OCI-LY1 (cell line): ENCODE measurements around the gene ZDHHC14.

ENCODE experiments used
- H2AFZ ChIP-seq: fragments of 200-600 bp; sonication (generic), shearing (Covaris generic); 2 replicates; pipeline ENCODE4 v1.6.0; 2014; ENCODE audit warnings: antibody characterized with exemption, mild to moderate bottlenecking, low read length
- H3F3A ChIP-seq: fragments of 200-600 bp; sonication (generic), shearing (Covaris generic); 2 replicates; pipeline ENCODE4 v1.6.0; 2014; ENCODE audit warnings: mild to moderate bottlenecking, antibody characterized with exemption, low read length, moderate library complexity; ENCODE audit not compliant: insufficient read depth
- H3K27ac ChIP-seq: fragments of 200-600 bp; sonication (generic); 2 replicates; pipeline ENCODE4 v1.5.1; 2014; ENCODE audit warnings: low read length, mixed run types, mild to moderate bottlenecking, low read depth; ENCODE audit not compliant: poor library complexity, severe bottlenecking
- H3K27me3 ChIP-seq: fragments of 200-600 bp; sonication (generic); 2 replicates; pipeline ENCODE4 v1.6.0; 2014; ENCODE audit warnings: antibody characterized with exemption, mild to moderate bottlenecking, low read length, moderate library complexity; ENCODE audit not compliant: insufficient read depth
- H3K36me3 ChIP-seq: fragments of 200-600 bp; sonication (generic); 2 replicates; pipeline ENCODE4 v1.6.1; 2014; ENCODE audit warnings: mild to moderate bottlenecking, antibody characterized with exemption, low read length, moderate library complexity, mixed read lengths; ENCODE audit not compliant: insufficient read depth
- H3K4me1 ChIP-seq: fragments of 200-600 bp; sonication (generic); 2 replicates; pipeline ENCODE4 v1.5.1; 2014; ENCODE audit warnings: mild to moderate bottlenecking, low read length, moderate library complexity; ENCODE audit not compliant: insufficient read depth, severe bottlenecking
- H3K4me2 ChIP-seq: fragments of 200-600 bp; sonication (generic), shearing (Covaris generic); 2 replicates; pipeline ENCODE4 v1.6.1; 2014; ENCODE audit warnings: low read length
- H3K4me3 ChIP-seq: fragments of 200-600 bp; sonication (generic); 2 replicates; pipeline ENCODE4 v1.5.1; 2014; ENCODE audit warnings: low read length, low read depth, mild to moderate bottlenecking, mixed read lengths; ENCODE audit not compliant: poor library complexity, severe bottlenecking
- H3K79me2 ChIP-seq: fragments of 200-600 bp; shearing (Covaris generic); 2 replicates; pipeline ENCODE4 v1.6.1; 2016; ENCODE audit warnings: mixed run types, low read length, mixed read lengths; ENCODE audit not compliant: insufficient read depth
- H3K9ac ChIP-seq: fragments of 200-600 bp; sonication (generic), shearing (Covaris generic); 2 replicates; pipeline ENCODE4 v1.6.1; 2014; ENCODE audit warnings: mild to moderate bottlenecking, low read length, mixed read lengths
- H3K9me2 ChIP-seq: fragments of 200-600 bp; sonication (generic), shearing (Covaris generic); 2 replicates; pipeline ENCODE4 v1.6.1; 2014; ENCODE audit warnings: low read depth, mild to moderate bottlenecking, low read length, mixed read lengths
- H3K9me3 ChIP-seq: fragments of 200-600 bp; shearing (Covaris generic); 2 replicates; pipeline ENCODE4 v1.6.1; 2014; ENCODE audit warnings: low read length, mixed read lengths
- H4K20me1 ChIP-seq: fragments of 200-600 bp; sonication (generic), shearing (Covaris generic); 2 replicates; pipeline ENCODE4 v1.6.0; 2016; ENCODE audit warnings: mild to moderate bottlenecking, low read length; ENCODE audit not compliant: insufficient read depth
- CTCF ChIP-seq: fragments of 200-600 bp; sonication (generic), shearing (Covaris generic); IDR thresholded peaks from 2 replicates; pipeline ENCODE4 v1.5.1; 2017; ENCODE audit warnings: mild to moderate bottlenecking, antibody characterized with exemption, low read length, moderate library complexity, mixed read lengths
- EZH2 ChIP-seq: fragments of 200-600 bp; sonication (generic), shearing (Covaris generic); IDR thresholded peaks from 2 replicates; pipeline ENCODE4 v1.8.0; 2017; ENCODE audit warnings: borderline replicate concordance, mixed run types, mild to moderate bottlenecking, antibody characterized with exemption, low read length, moderate library complexity, mixed read lengths

ZDHHC14 gene

DNA sequence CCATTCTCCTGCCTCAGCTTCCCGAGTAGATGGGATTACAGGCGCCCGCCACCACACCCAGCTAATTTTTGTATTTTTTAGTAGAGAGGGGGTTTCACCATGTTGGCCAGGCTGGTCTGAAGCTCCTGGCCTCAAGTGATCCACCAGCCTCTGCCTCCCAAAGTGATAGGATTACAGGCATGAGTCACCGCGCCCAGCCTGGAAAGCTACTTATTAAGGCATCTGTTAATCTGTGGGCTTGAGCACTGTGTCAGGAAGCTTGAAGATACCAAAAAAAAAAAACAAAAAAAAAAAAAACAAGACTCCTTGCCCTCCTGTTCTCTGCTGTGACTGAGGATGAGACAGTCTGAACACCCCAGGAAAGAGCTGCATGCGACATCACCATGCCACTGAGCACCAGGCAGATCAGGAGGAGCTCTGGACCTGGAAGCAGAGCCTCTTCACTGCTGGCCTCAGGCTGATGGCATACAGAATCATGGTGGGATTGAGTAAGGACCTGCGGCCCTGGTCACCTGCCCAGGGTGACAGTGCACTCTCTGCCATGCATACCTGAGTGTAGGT is 275.5 kb downstream of the ZDHHC14 start:
- TF ChIP-seq EZH2 (no peak), CTCF (no peak)
- no peak overlapping the region for H3K27ac ChIP-seq
- no peaks in the 10 kb centered on the region for H3K79me2 ChIP-seq
- no peaks in the 10 kb centered on the region for H3K9me3 ChIP-seq
- H3K36me3 ChIP-seq: no peaks in the 10 kb centered on the region
- no peaks in the 10 kb centered on the region for H3K9me2 ChIP-seq
- H3K9ac ChIP-seq: no peak overlapping the region
- H3K27me3 ChIP-seq: no peaks in the 10 kb centered on the region
- no peak overlapping the region for H3K4me3 ChIP-seq
- no peaks in the 10 kb centered on the region for H4K20me1 ChIP-seq
- H3K4me2 ChIP-seq: no peak overlapping the region
- H2AFZ ChIP-seq: no peak overlapping the region
- H3F3A ChIP-seq: no peaks in the 10 kb centered on the region
- no peaks in the 10 kb centered on the region for H3K4me1 ChIP-seq

DNA sequence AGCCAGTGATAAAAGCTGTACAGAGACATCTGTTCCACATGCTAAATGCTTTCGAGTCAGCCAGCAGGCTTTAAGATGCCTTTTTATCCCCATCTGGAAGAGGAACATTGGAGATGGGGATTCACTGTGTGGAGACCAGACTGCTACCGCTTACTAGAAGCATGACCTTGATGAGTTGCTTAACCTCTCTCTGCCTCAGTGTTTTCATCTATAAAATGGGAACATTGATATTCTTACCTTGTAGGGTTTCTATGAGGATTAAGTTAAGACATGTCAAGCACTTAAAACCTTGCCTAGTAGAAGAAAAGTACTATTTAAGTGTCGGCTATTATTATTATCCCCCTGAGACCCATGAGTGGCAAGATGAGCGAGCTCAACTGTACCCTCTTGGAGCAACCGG is 276.8 kb downstream of the ZDHHC14 start:
- H4K20me1 ChIP-seq: no peaks in the 10 kb centered on the region
- no peak overlapping the region for H3K4me2 ChIP-seq
- H3K4me1 ChIP-seq: no peaks in the 10 kb centered on the region
- TF ChIP-seq CTCF: no peak
- no peak for TF ChIP-seq EZH2
- no peak overlapping the region for H3K4me3 ChIP-seq
- no peaks in the 10 kb centered on the region for H3K36me3 ChIP-seq
- H3K9me3 ChIP-seq: no peaks in the 10 kb centered on the region
- no peak overlapping the region for H2AFZ ChIP-seq
- H3F3A ChIP-seq: no peaks in the 10 kb centered on the region
- H3K9ac ChIP-seq: no peak overlapping the region
- no peak overlapping the region for H3K27ac ChIP-seq
- no peaks in the 10 kb centered on the region for H3K9me2 ChIP-seq
- no peaks in the 10 kb centered on the region for H3K79me2 ChIP-seq
- H3K27me3 ChIP-seq: no peaks in the 10 kb centered on the region

GRCh38 chr6:157658301-157658700 is 277.3 kb downstream of the ZDHHC14 start:
- Histone ChIP-seq H3K36me3 (no peaks in the 10 kb centered on the region), H3K9me3 (no peaks in the 10 kb centered on the region), H3K4me1 (no peaks in the 10 kb centered on the region), H3K9me2 (no peaks in the 10 kb centered on the region), H3K4me2 (no peak overlapping the region), H3K27ac (no peak overlapping the region), H3K9ac (no peak overlapping the region), H3K27me3 (no peaks in the 10 kb centered on the region), H4K20me1 (no peaks in the 10 kb centered on the region), H3F3A (no peaks in the 10 kb centered on the region), H2AFZ (no peak overlapping the region), H3K4me3 (no peak overlapping the region), H3K79me2 (no peaks in the 10 kb centered on the region)
- TF ChIP-seq CTCF: no peak
- TF ChIP-seq EZH2: no peak
